ENCODE data around the gene PDGFRA.

PDGFRA gene

DNA sequence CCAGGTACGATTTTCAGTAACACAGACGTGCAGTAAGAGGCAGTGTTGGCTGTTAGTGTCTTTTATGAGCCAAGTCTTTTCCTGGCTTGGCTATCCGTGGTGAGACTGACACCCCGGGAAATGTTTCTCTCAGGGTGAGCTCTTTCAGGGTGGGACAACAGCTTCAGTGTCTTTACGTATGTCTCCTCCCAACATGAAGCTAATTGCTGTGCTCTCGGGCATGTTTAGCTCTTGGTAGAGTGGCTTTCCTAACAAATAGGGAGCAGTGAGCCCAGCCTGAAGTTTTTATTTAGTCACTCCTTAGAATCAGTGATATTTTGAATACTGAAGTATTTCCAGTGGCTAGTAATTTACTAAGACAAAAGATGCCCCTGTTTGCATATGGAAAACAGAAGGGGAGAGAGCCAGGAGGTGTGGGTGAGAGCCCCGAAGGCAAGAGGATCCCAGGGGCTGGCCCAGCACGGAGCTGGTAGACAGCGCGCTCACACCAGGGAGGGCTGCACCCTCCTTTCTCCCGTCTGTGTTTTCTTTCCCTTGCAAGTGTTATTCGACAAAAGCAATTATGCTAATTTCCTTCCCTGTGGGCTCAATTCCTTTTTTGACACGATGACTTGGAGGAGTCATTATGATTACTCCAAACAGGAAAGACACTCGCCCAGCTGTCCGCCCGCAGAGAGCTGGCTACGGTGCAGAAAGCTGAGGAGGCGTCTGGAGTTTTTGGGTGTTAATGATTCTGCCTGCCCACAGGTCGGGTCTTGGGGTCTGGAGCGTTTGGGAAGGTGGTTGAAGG, 47.7 kb downstream of the PDGFRA start:
- no peak overlapping the region for H3K9ac ChIP-seq (ENCODE audit: low read length)
- H3K27me3 ChIP-seq (replicated peaks; ENCODE audit: insufficient read depth, low read length): no peaks in the 10 kb centered on the region
- H2AFZ ChIP-seq (ENCODE audit: low read length): no peak overlapping the region
- H3K27ac ChIP-seq (ENCODE audit: low read length): no peak overlapping the region
- H3F3A ChIP-seq (ENCODE audit: insufficient read depth, low read length): no peaks in the 10 kb centered on the region
- no peaks in the 10 kb centered on the region for H3K9me2 ChIP-seq (replicated peaks; ENCODE audit: insufficient read depth, low read length)
- TF ChIP-seq, protein P1, sequence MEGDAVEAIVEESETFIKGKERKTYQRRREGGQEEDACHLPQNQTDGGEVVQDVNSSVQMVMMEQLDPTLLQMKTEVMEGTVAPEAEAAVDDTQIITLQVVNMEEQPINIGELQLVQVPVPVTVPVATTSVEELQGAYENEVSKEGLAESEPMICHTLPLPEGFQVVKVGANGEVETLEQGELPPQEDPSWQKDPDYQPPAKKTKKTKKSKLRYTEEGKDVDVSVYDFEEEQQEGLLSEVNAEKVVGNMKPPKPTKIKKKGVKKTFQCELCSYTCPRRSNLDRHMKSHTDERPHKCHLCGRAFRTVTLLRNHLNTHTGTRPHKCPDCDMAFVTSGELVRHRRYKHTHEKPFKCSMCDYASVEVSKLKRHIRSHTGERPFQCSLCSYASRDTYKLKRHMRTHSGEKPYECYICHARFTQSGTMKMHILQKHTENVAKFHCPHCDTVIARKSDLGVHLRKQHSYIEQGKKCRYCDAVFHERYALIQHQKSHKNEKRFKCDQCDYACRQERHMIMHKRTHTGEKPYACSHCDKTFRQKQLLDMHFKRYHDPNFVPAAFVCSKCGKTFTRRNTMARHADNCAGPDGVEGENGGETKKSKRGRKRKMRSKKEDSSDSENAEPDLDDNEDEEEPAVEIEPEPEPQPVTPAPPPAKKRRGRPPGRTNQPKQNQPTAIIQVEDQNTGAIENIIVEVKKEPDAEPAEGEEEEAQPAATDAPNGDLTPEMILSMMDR (IDR thresholded peaks at IDR 0.05; ENCODE audit: low read length): no peak
- no peak for TF ChIP-seq EZH2phosphoT487 (IDR thresholded peaks at IDR 0.05; ENCODE audit: low read length)
- no peak for TF ChIP-seq EZH2 (optimal IDR thresholded peaks at IDR 0.05; ENCODE audit: low read depth, low read length)
- DNase-seq: no peak
- H3K4me1 ChIP-seq (ENCODE audit: low read length): no peaks in the 10 kb centered on the region
- no peaks in the 10 kb centered on the region for H3K36me3 ChIP-seq (replicated peaks; ENCODE audit: insufficient read depth, low read length)
- H4K20me1 ChIP-seq (ENCODE audit: insufficient read depth, low read length): no peaks in the 10 kb centered on the region
- H3K79me2 ChIP-seq (ENCODE audit: low read length): no peaks in the 10 kb centered on the region
- no peak overlapping the region for H3K4me3 ChIP-seq (ENCODE audit: low read length)
- H3K4me2 ChIP-seq (ENCODE audit: low read depth, low read length): no peak overlapping the region
- H3K9me3 ChIP-seq (replicated peaks; ENCODE audit: insufficient read depth, low read length): no peaks in the 10 kb centered on the region

DNA sequence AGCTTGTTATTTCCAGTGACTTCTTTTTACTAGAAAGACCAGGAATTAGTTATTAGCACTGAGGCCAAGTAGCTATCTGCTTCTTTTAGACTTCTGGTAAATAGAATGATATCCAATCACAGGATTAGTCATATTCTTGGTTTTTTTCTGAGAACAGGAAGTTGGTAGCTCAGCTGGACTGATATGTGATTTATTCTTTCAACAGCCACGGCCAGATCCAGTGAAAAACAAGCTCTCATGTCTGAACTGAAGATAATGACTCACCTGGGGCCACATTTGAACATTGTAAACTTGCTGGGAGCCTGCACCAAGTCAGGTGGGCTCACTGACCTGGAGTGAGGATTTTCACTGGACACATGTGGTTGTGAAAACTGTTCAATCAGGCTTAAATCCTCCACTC, 48.6 kb downstream of the PDGFRA start:
- no peaks in the 10 kb centered on the region for H3K36me3 ChIP-seq (replicated peaks; ENCODE audit: insufficient read depth, low read length)
- H3K4me1 ChIP-seq (ENCODE audit: low read length): no peaks in the 10 kb centered on the region
- H4K20me1 ChIP-seq (ENCODE audit: insufficient read depth, low read length): no peaks in the 10 kb centered on the region
- no peaks in the 10 kb centered on the region for H3K9me2 ChIP-seq (replicated peaks; ENCODE audit: insufficient read depth, low read length)
- no peaks in the 10 kb centered on the region for H3K79me2 ChIP-seq (ENCODE audit: low read length)
- no peak overlapping the region for H3K4me2 ChIP-seq (ENCODE audit: low read depth, low read length)
- no peak overlapping the region for H3K27ac ChIP-seq (ENCODE audit: low read length)
- H3F3A ChIP-seq (ENCODE audit: insufficient read depth, low read length): no peaks in the 10 kb centered on the region
- TF ChIP-seq, protein P1 (IDR thresholded peaks at IDR 0.05; ENCODE audit: low read length): no peak
- H3K9ac ChIP-seq (ENCODE audit: low read length): no peak overlapping the region
- H3K27me3 ChIP-seq (replicated peaks; ENCODE audit: insufficient read depth, low read length): no peaks in the 10 kb centered on the region
- H3K4me3 ChIP-seq (ENCODE audit: low read length): no peak overlapping the region
- H3K9me3 ChIP-seq (replicated peaks; ENCODE audit: insufficient read depth, low read length): no peaks in the 10 kb centered on the region
- no peak for DNase-seq
- H2AFZ ChIP-seq (ENCODE audit: low read length): no peak overlapping the region

DNA sequence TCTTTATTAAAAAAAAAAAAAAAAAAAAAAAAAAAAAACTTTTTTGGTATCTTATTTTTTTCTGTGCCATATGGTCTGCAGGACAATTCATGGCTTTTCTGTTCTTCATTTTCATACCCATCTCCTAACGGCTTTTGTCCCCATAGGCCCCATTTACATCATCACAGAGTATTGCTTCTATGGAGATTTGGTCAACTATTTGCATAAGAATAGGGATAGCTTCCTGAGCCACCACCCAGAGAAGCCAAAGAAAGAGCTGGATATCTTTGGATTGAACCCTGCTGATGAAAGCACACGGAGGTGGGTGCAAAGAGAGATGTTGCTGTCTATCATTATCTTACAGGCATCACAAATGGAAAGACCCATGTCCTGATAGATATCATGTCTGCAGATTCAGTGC, 49.1 kb downstream of the PDGFRA start:
- no peak for DNase-seq
- H3F3A ChIP-seq (ENCODE audit: insufficient read depth, low read length): no peaks in the 10 kb centered on the region
- H3K4me3 ChIP-seq (ENCODE audit: low read length): no peak overlapping the region
- no peaks in the 10 kb centered on the region for H3K79me2 ChIP-seq (ENCODE audit: low read length)
- H3K4me1 ChIP-seq (ENCODE audit: low read length): no peaks in the 10 kb centered on the region
- no peak overlapping the region for H3K4me2 ChIP-seq (ENCODE audit: low read depth, low read length)
- no peaks in the 10 kb centered on the region for H4K20me1 ChIP-seq (ENCODE audit: insufficient read depth, low read length)
- H3K9me2 ChIP-seq (replicated peaks; ENCODE audit: insufficient read depth, low read length): no peaks in the 10 kb centered on the region
- no peak overlapping the region for H3K9ac ChIP-seq (ENCODE audit: low read length)
- no peaks in the 10 kb centered on the region for H3K36me3 ChIP-seq (replicated peaks; ENCODE audit: insufficient read depth, low read length)
- H3K27ac ChIP-seq (ENCODE audit: low read length): no peak overlapping the region
- no peaks in the 10 kb centered on the region for H3K9me3 ChIP-seq (replicated peaks; ENCODE audit: insufficient read depth, low read length)
- H3K27me3 ChIP-seq (replicated peaks; ENCODE audit: insufficient read depth, low read length): no peaks in the 10 kb centered on the region
- no peak overlapping the region for H2AFZ ChIP-seq (ENCODE audit: low read length)
- TF ChIP-seq, protein P1 (IDR thresholded peaks at IDR 0.05; ENCODE audit: low read length): no peak
- TF ChIP-seq EZH2phosphoT487 (IDR thresholded peaks at IDR 0.05; ENCODE audit: low read length) (no peak), EZH2 (optimal IDR thresholded peaks at IDR 0.05; ENCODE audit: low read depth, low read length) (no peak)

Data from MM.1S (cell line).